Gastroesophageal sphincter (tissue), 4 donors: Measurements from ENCODE around the gene SLC26A5. TPM values are rescaled to one million over a fixed set of nuclear protein-coding genes. Genes with fewer than 3 reads are reported as not detected.

ENCODE experiments used
- ATAC-seq: fragments of 150-250 bp; one replicate; pipeline ENCODE4 v1.9.1; 2016; ENCODE audit warnings: mild to moderate bottlenecking, moderate library complexity
- H3K27ac ChIP-seq, 4 donors: fragments of 200-600 bp; sonication (generic) in 3 of 4; 1 replicate in 3 of 4; 2 replicates in 1 of 4; pipeline ENCODE4 v1.5.1; 2016 to 2019
- H3K27me3 ChIP-seq: fragments of 200-600 bp; sonication (generic); one replicate; pipeline ENCODE4 v1.5.1; 2019
- H3K36me3 ChIP-seq, 2 donors: fragments of 200-600 bp; sonication (generic); one replicate each; pipeline ENCODE4 v1.5.1; 2019; ENCODE audit warnings: control low read depth in 1 of 2
- H3K4me1 ChIP-seq, 3 donors: fragments of 200-600 bp; sonication (generic); 1 replicate in 2 of 3; 2 replicates in 1 of 3; pipeline ENCODE4 v1.5.1; 2016 to 2019; ENCODE audit warnings: control low read depth in 2 of 3
- H3K4me3 ChIP-seq, 2 donors: fragments of 200-600 bp; sonication (generic); one replicate each; pipeline ENCODE4 v1.5.1; 2019; ENCODE audit warnings: mild to moderate bottlenecking in 1 of 2, moderate library complexity in 1 of 2
- H3K9me3 ChIP-seq, 3 donors: fragments of 200-600 bp; sonication (generic); one replicate each; pipeline ENCODE4 v1.5.1; 2017 to 2019; ENCODE audit warnings: control low read depth in 2 of 3
- CTCF ChIP-seq, 4 experiments: fragments of 200-600 bp in 2 of 4; fragments of 450-650 bp in 2 of 4; sonication (generic) in 1 of 4; IDR thresholded peaks; one replicate each; pipeline ENCODE4 v1.5.1; 2017 to 2019; ENCODE audit warnings: antibody characterized with exemption in 4 of 4, mild to moderate bottlenecking in 2 of 4, moderate library complexity in 2 of 4
- EP300 ChIP-seq: sonication (generic); formaldehyde crosslinking; IDR thresholded peaks from one replicate; pipeline ENCODE4 v1.6.1; 2017; ENCODE audit warnings: antibody characterized with exemption, mild to moderate bottlenecking
- POLR2A ChIP-seq, 2 donors: fragments of 450-650 bp; IDR thresholded peaks; one replicate each; pipeline ENCODE4 v1.6.1; 2017; ENCODE audit warnings: antibody characterized with exemption in 2 of 2, mild to moderate bottlenecking in 2 of 2, moderate library complexity in 1 of 2
- POLR2AphosphoS5 ChIP-seq: sonication (generic); formaldehyde crosslinking; IDR thresholded peaks from one replicate; pipeline ENCODE4 v1.6.1; 2017; ENCODE audit warnings: antibody characterized with exemption
- WGBS, 2 donors: methylation state at CpG; one replicate each; pipeline ENCODE4 v1.1.5; 2018; ENCODE audit warnings: low coverage in 1 of 2; 5-methylcytosine and 5-hydroxymethylcytosine counted together
- total RNA-seq, 4 donors: library from RNA; depleted of rRNA; stranded (reverse); fragments of >200 nt; gene quantifications; one replicate each; pipeline ENCODE4 v1.1.0, GENCODE V29; 2016

SLC26A5 gene
- total RNA-seq, 4 donors from 2014 or later: 0.13 to 0.16 TPM; not detected in 2

GRCh38 chr7:103445228-103446048 lies 569 bp downstream of the SLC26A5 start:
- ATAC-seq: no peak
- no peak for TF ChIP-seq CTCF (IDR thresholded peaks at IDR 0.05)
- no peak for TF ChIP-seq POLR2AphosphoS5
- no peak for TF ChIP-seq EP300
- TF ChIP-seq POLR2A (IDR thresholded peaks at IDR 0.05): no peak
- WGBS, 2 donors: 3 to 6% methylated on average over 16 to 17 of the region's 48 CpGs
- Histone ChIP-seq H3K9me3 (no peaks in the 10 kb centered on the region), H3K4me3 (peak overlapping the region in 1 of 2 donors; percentile 44), H3K4me1 (peaks cover 0 to 16% (median 4%) of the 10 kb centered on the region in 3 donors), H3K27me3 (peaks cover 58% of the 10 kb centered on the region), H3K27ac (no peak overlapping the region), H3K36me3 (no peaks in the 10 kb centered on the region)

- H3K27me3 ChIP-seq: peaks cover 35% of the 10 kb centered on the region
- H3K27ac ChIP-seq: no peak overlapping the region
- H3K4me3 ChIP-seq: no peak overlapping the region
- H3K36me3 ChIP-seq: no peaks in the 10 kb centered on the region
- no peak for ATAC-seq
- H3K9me3 ChIP-seq: peaks cover 0 to under 1% (median 0%) of the 10 kb centered on the region in 3 donors
- 90 to 100% methylated on average over 2 to 8 of the region's 8 CpGs for WGBS, 2 donors
- no peaks in the 10 kb centered on the region for H3K4me1 ChIP-seq
- no peak for TF ChIP-seq POLR2AphosphoS5
- TF ChIP-seq EP300: no peak
Observed at GRCh38 chr7:103439661-103440060, 6.3 kb downstream of the SLC26A5 start.

- H3K9me3 ChIP-seq: peaks cover 0 to 14% (median 0%) of the 10 kb centered on the region in 3 donors
- H3K36me3 ChIP-seq: no peaks in the 10 kb centered on the region
- 70 to 83% methylated on average over 1 of the region's 1 CpG for WGBS, 2 donors
- H3K27ac ChIP-seq: no peak overlapping the region
- TF ChIP-seq POLR2AphosphoS5: no peak
- no peak for TF ChIP-seq EP300
- TF ChIP-seq CTCF (IDR thresholded peaks at IDR 0.05): no peak
- TF ChIP-seq POLR2A (IDR thresholded peaks at IDR 0.05): no peak
- H3K4me3 ChIP-seq: no peak overlapping the region
- peaks cover 17% of the 10 kb centered on the region for H3K27me3 ChIP-seq
- ATAC-seq: no peak
- no peaks in the 10 kb centered on the region for H3K4me1 ChIP-seq
Observed at GRCh38 chr7:103437623-103438022, 8.4 kb downstream of the SLC26A5 start.

GRCh38 chr7:103432712-103433111 lies 13.3 kb downstream of the SLC26A5 start:
- no peaks in the 10 kb centered on the region for H3K36me3 ChIP-seq
- no peak for ATAC-seq
- TF ChIP-seq CTCF (IDR thresholded peaks at IDR 0.05): no peak
- TF ChIP-seq EP300: no peak
- TF ChIP-seq POLR2AphosphoS5: no peak
- TF ChIP-seq POLR2A (IDR thresholded peaks at IDR 0.05): no peak
- no peaks in the 10 kb centered on the region for H3K4me1 ChIP-seq
- peaks cover 0 to 14% (median 0%) of the 10 kb centered on the region in 3 donors for H3K9me3 ChIP-seq
- 73 to 80% methylated on average over 1 of the region's 1 CpG for WGBS, 2 donors
- H3K4me3 ChIP-seq: no peak overlapping the region
- H3K27ac ChIP-seq: no peak overlapping the region
- peaks cover 8% of the 10 kb centered on the region for H3K27me3 ChIP-seq

GRCh38 chr7:103425177-103425576 lies 20.8 kb downstream of the SLC26A5 start:
- H3K27ac ChIP-seq: no peak overlapping the region
- no peak for ATAC-seq

More at GRCh38 chr7:103425177-103425576, 20.8 kb downstream of the SLC26A5 start:
- no peaks in the 10 kb centered on the region for H3K9me3 ChIP-seq
- no peak overlapping the region for H3K4me3 ChIP-seq
- TF ChIP-seq EP300 (no peak), POLR2AphosphoS5 (no peak), CTCF (IDR thresholded peaks at IDR 0.05) (no peak), POLR2A (IDR thresholded peaks at IDR 0.05) (no peak)
- no peaks in the 10 kb centered on the region for H3K4me1 ChIP-seq
- H3K27me3 ChIP-seq: no peaks in the 10 kb centered on the region
- WGBS, 2 donors: 45 to 80% methylated on average over 1 of the region's 1 CpG
- H3K36me3 ChIP-seq: no peaks in the 10 kb centered on the region
